Karpas-422 (cell line): ENCODE results near the gene STRC. TPM values are rescaled to one million over a fixed set of nuclear protein-coding genes. Genes with fewer than 3 reads are reported as not detected.
"Not testable (repeated sequence)": the region's sequence is repeated elsewhere in the genome, so short reads cannot be mapped to it uniquely, and the experiment has no call there.

Experiments
- DNase-seq: peaks from one replicate; pipeline ENCODE4 v3.0.0-alpha.2; 2015
- H2AFZ ChIP-seq: fragments of 200-600 bp; sonication (generic); 2 replicates; pipeline ENCODE4 v1.6.1; 2014; ENCODE audit warnings: antibody characterized with exemption, low read length, mixed read lengths
- H3K27ac ChIP-seq: fragments of 200-600 bp; sonication (generic); 2 replicates; pipeline ENCODE4 v1.5.1; 2014; ENCODE audit warnings: mild to moderate bottlenecking, low read length, moderate library complexity
- H3K27me3 ChIP-seq: fragments of 200-600 bp; sonication (generic); 2 replicates; pipeline ENCODE4 v1.6.1; 2014; ENCODE audit warnings: low read length, mixed read lengths
- H3K36me3 ChIP-seq: fragments of 200-600 bp; sonication (generic); 2 replicates; pipeline ENCODE4 v1.6.1; 2014; ENCODE audit warnings: low read length, mixed read lengths; ENCODE audit not compliant: insufficient read depth
- H3K4me1 ChIP-seq: fragments of 200-600 bp; sonication (generic); 2 replicates; pipeline ENCODE4 v1.6.1; 2014; ENCODE audit warnings: mild to moderate bottlenecking, low read length, mixed read lengths
- H3K4me2 ChIP-seq: fragments of 200-600 bp; sonication (generic); 2 replicates; pipeline ENCODE4 v1.6.1; 2014; ENCODE audit warnings: low read length, low read depth, mild to moderate bottlenecking; ENCODE audit not compliant: poor library complexity, severe bottlenecking
- H3K4me3 ChIP-seq: fragments of 200-600 bp; sonication (generic); 2 replicates; pipeline ENCODE4 v1.5.1; 2014; ENCODE audit warnings: mild to moderate bottlenecking, antibody characterized with exemption, low read length, mixed read lengths
- H3K79me2 ChIP-seq: fragments of 200-600 bp; sonication (generic); 2 replicates; pipeline ENCODE4 v1.6.1; 2014; ENCODE audit warnings: mild to moderate bottlenecking, low read length, mixed read lengths
- H3K9ac ChIP-seq: fragments of 200-600 bp; sonication (generic); 2 replicates; pipeline ENCODE4 v1.6.0; 2014; ENCODE audit warnings: low read length
- H3K9me2 ChIP-seq: fragments of 200-600 bp; sonication (generic), shearing (Covaris generic); replicated peaks from 2 replicates; pipeline ENCODE4 v1.6.0; 2014; ENCODE audit warnings: mild to moderate bottlenecking, low read length, moderate library complexity; ENCODE audit not compliant: insufficient read depth
- H3K9me3 ChIP-seq: fragments of 300-700, 200-600 bp; sonication (generic); 2 replicates; pipeline ENCODE4 v1.6.1; 2014; ENCODE audit warnings: low read length, mixed read lengths
- H4K20me1 ChIP-seq: fragments of 200-600 bp; sonication (generic); 2 replicates; pipeline ENCODE4 v1.6.1; 2014; ENCODE audit warnings: mild to moderate bottlenecking, antibody characterized with exemption, low read length, low read depth; ENCODE audit not compliant: insufficient read depth
- total RNA-seq: library from RNA; depleted of rRNA; stranded (reverse); fragments of >200 nt; shearing (Covaris generic); gene quantifications from 2 replicates; pipeline ENCODE4 v1.2.3, GENCODE V29; 2014; ENCODE audit warnings: low replicate concordance

The STRC gene
- total RNA-seq, 1 experiment from 2014 or later: 1.2 TPM

GRCh38 chr15:43626937-43627336 is 8.3 kb upstream of the STRC start:
- H3K4me2 ChIP-seq, H3K9me3 ChIP-seq, H3K79me2 ChIP-seq, H3K27me3 ChIP-seq, H3K4me1 ChIP-seq, H3K27ac ChIP-seq, H4K20me1 ChIP-seq, H3K9me2 ChIP-seq, H3K4me3 ChIP-seq, H3K9ac ChIP-seq, H3K36me3 ChIP-seq, H2AFZ ChIP-seq: not testable (repeated sequence)
- DNase-seq: peak; percentile 31

- Histone ChIP-seq H2AFZ (no peak overlapping the region), H3K4me2 (no peak overlapping the region), H4K20me1 (no peaks in the 10 kb centered on the region)
Observed at GRCh38 chr15:43625106-43625505, 6.5 kb upstream of the STRC start.

GRCh38 chr15:43622068-43622799 is 3.6 kb upstream of the STRC start:
- not testable (repeated sequence) for DNase-seq, H3K9me3 ChIP-seq, H2AFZ ChIP-seq, H3K27me3 ChIP-seq, H3K79me2 ChIP-seq, H4K20me1 ChIP-seq, H3K4me3 ChIP-seq, H3K4me1 ChIP-seq, H3K9ac ChIP-seq, H3K36me3 ChIP-seq, H3K4me2 ChIP-seq, H3K27ac ChIP-seq, H3K9me2 ChIP-seq

More at GRCh38 chr15:43625106-43625505, 6.5 kb upstream of the STRC start:
- Histone ChIP-seq H3K27me3 (no peaks in the 10 kb centered on the region), H3K27ac (no peak overlapping the region), H3K36me3 (no peaks in the 10 kb centered on the region), H3K4me1 (no peaks in the 10 kb centered on the region), H3K9ac (no peak overlapping the region), H3K79me2 (no peaks in the 10 kb centered on the region), H3K9me3 (no peaks in the 10 kb centered on the region), H3K9me2 (no peaks in the 10 kb centered on the region), H3K4me3 (no peak overlapping the region)
- DNase-seq: peak; percentile 17

DNA sequence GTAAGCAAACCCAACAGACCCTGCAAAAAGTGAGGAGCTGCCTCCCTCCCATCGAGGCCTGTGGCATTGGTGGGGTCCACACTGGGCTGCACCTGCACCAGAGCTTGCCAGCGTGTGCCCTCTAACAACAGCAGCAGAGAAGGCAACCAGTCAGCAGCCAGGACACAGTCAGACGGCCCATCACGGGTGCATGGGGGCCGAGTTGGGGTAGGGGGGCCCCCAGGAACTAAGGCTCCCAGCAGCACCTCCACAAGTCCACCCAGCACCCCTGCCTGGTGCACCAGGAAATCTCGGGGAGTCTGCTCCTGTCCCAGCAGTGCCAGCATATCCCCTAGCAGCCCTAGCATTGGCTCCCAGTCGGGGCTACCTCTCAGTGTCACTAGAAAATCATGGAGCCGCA is 850 bp downstream of the STRC start:
- not testable (repeated sequence) for H3K4me3 ChIP-seq, H3K9me3 ChIP-seq, H3K9me2 ChIP-seq, H4K20me1 ChIP-seq, DNase-seq, H3K27me3 ChIP-seq, H3K79me2 ChIP-seq, H3K36me3 ChIP-seq, H3K4me1 ChIP-seq, H2AFZ ChIP-seq, H3K27ac ChIP-seq, H3K4me2 ChIP-seq, H3K9ac ChIP-seq

GRCh38 chr15:43602233-43602632 is 16.4 kb downstream of the STRC start:
- H4K20me1 ChIP-seq, H3K27ac ChIP-seq, H2AFZ ChIP-seq, H3K4me2 ChIP-seq, H3K9ac ChIP-seq, H3K9me3 ChIP-seq, H3K27me3 ChIP-seq, H3K36me3 ChIP-seq, H3K4me1 ChIP-seq, H3K79me2 ChIP-seq, H3K4me3 ChIP-seq, H3K9me2 ChIP-seq: not testable (repeated sequence)
- peak; percentile 35 for DNase-seq

DNA sequence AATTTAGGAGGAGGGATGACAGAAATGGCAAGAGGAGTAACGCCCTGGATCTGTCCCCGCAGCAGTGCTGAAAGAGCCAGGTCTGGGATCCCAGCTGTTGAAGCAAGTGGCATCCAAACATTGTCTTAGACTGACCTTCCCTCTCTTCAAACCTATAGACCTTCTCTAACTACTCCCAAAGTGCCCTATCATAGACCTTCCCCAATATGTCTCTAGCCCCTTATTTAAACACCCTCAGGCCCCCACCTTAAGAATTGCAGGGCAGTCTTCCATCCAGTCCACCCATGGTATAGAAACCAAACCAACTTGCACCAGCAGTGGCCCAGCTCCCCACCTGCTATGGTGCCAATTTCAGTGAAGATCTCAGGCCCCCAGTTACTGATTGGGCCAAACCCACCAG is 18.4 kb downstream of the STRC start:
- H3K4me2 ChIP-seq, H2AFZ ChIP-seq, H3K9ac ChIP-seq, H3K4me3 ChIP-seq, H3K4me1 ChIP-seq, H3K27me3 ChIP-seq, H3K9me2 ChIP-seq, H4K20me1 ChIP-seq, H3K36me3 ChIP-seq, H3K27ac ChIP-seq, H3K9me3 ChIP-seq, H3K79me2 ChIP-seq, DNase-seq: not testable (repeated sequence)

GRCh38 chr15:43599131-43599530 is 19.5 kb downstream of the STRC start:
- not testable (repeated sequence) for H3K27me3 ChIP-seq, H3K4me3 ChIP-seq, H3K4me1 ChIP-seq, DNase-seq, H3K27ac ChIP-seq, H3K9me2 ChIP-seq, H3K4me2 ChIP-seq, H4K20me1 ChIP-seq, H2AFZ ChIP-seq, H3K36me3 ChIP-seq, H3K9me3 ChIP-seq, H3K79me2 ChIP-seq, H3K9ac ChIP-seq

DNA sequence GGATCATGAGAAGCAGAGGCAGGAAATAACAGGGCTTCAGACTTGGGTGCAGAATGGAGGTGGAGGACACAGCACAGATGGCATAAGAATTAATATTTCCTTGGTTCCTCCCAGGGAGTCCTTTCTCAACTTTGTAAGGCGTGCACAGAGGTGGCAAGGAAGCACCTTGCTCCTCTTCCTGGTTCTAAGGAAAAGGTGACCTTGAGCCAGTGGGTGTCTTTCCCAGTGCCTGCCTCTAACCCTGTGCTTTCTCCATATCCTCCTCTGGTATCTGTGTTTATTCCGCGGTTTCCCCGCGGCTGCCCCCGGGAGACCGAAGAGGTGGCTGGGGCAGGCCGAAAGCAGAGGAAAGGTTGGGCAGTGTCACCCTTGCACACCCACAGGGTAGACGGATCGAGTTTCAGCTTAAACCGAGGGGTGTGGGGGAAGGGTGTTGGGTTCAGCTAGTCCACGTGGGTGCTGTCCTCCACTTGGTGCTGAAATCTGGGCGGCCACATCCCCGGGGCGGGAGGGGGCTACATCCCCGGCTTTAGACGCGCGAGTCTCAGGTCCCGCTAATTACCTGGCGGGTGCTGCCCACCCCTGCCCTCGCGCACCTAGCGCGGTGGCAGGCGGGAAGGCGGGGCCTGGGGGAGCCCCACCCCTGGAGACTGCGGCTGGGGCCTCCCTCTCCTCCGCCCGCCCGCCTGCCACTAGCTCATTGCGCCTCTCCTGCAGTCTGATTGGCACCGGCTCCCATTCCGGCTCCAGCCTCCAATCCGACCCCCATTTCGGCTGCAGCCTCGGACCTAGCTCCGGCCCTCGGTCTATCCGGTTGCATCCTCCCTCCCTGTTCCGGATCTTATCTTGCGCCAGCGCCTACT is 25.0 kb downstream of the STRC start, which contains the start of gene CKMT1B:
TSS of gene CKMT1B (plus strand) at position 700 of the 863 bp plus-strand sequence. CDS start 192 bp downstream, outside the sequence.
- H3K79me2 ChIP-seq, H3K27ac ChIP-seq, H2AFZ ChIP-seq, DNase-seq, H4K20me1 ChIP-seq, H3K9ac ChIP-seq, H3K4me3 ChIP-seq, H3K9me3 ChIP-seq, H3K27me3 ChIP-seq, H3K4me1 ChIP-seq, H3K9me2 ChIP-seq, H3K36me3 ChIP-seq, H3K4me2 ChIP-seq: not testable (repeated sequence)
